Memory B cell (primary cell): ENCODE measurements around the gene ARHGAP25.
A peak's percentile ranks its signal among the peaks of the same experiment; 100 is the strongest.
"Not testable (repeated sequence)": the region's sequence is repeated elsewhere in the genome, so short reads cannot be mapped to it uniquely, and the experiment has no call there.

Experiments used
- ATAC-seq: fragments of 150-1000 bp; cut with Tn5 transposase; 2 replicates; pipeline ENCODE4 v1.10.0; 2021; ENCODE audit warnings: low read depth, mild to moderate bottlenecking, moderate library complexity
- DNase-seq, 2 donors: peaks; one replicate each; pipeline ENCODE4 v3.0.0; 2022; ENCODE audit warnings: low spot score in 2 of 2
- H3K27ac Mint-ChIP-seq: one replicate; pipeline ENCODE4 v1.8.0; 2022; ENCODE audit warnings: mild to moderate bottlenecking, moderate library complexity, mixed read lengths
- H3K27me3 Mint-ChIP-seq: one replicate; pipeline ENCODE4 v1.8.0; 2022; ENCODE audit warnings: mixed read lengths
- H3K36me3 Mint-ChIP-seq: one replicate; pipeline ENCODE4 v1.8.0; 2022; ENCODE audit warnings: mild to moderate bottlenecking, mixed read lengths
- H3K4me1 Mint-ChIP-seq: one replicate; pipeline ENCODE4 v1.8.0; 2022; ENCODE audit warnings: mixed read lengths
- H3K4me3 Mint-ChIP-seq: one replicate; pipeline ENCODE4 v1.8.0; 2022; ENCODE audit warnings: mild to moderate bottlenecking, moderate library complexity, mixed read lengths
- H3K9me3 Mint-ChIP-seq: one replicate; pipeline ENCODE4 v1.8.0; 2022; ENCODE audit warnings: mixed read lengths

ARHGAP25 gene

GRCh38 chr2:68796295-68796905 lies 61.8 kb downstream of the ARHGAP25 start:
- Mint-ChIP-seq H3K4me1 (peaks cover 66% of the 10 kb centered on the region), H3K27me3 (no peaks in the 10 kb centered on the region), H3K4me3 (peak overlapping the region; percentile 67), H3K27ac (no peak overlapping the region), H3K36me3 (peaks cover 62% of the 10 kb centered on the region), H3K9me3 (peaks cover 2% of the 10 kb centered on the region)
- ATAC-seq (peak; percentile 80), DNase-seq (no peak)

- Mint-ChIP-seq H3K27me3 (no peaks in the 10 kb centered on the region), H3K4me1 (peaks cover 50% of the 10 kb centered on the region), H3K36me3 (peaks cover 51% of the 10 kb centered on the region), H3K4me3 (no peak overlapping the region), H3K27ac (peak overlapping the region; percentile 89), H3K9me3 (peaks cover 2% of the 10 kb centered on the region)
- DNase-seq: no peak
- no peak for ATAC-seq
These were observed 64.0 kb downstream of the ARHGAP25 start for GRCh38 chr2:68798569-68798968.

GRCh38 chr2:68799140-68800026 lies 64.8 kb downstream of the ARHGAP25 start:
- Mint-ChIP-seq H3K4me3 (no peak overlapping the region), H3K27me3 (no peaks in the 10 kb centered on the region), H3K9me3 (peaks cover 2% of the 10 kb centered on the region), H3K27ac (peak overlapping the region; percentile 89), H3K36me3 (peaks cover 47% of the 10 kb centered on the region), H3K4me1 (peaks cover 47% of the 10 kb centered on the region)
- no peak for ATAC-seq
- DNase-seq: no peak

GRCh38 chr2:68800027-68800401 lies 65.4 kb downstream of the ARHGAP25 start:
- no peak for ATAC-seq
- peaks cover 45% of the 10 kb centered on the region for H3K36me3 Mint-ChIP-seq
- H3K9me3 Mint-ChIP-seq: peaks cover 2% of the 10 kb centered on the region
- H3K4me1 Mint-ChIP-seq: peaks cover 44% of the 10 kb centered on the region
- peak overlapping the region; percentile 89 for H3K27ac Mint-ChIP-seq
- DNase-seq: no peak
- H3K27me3 Mint-ChIP-seq: no peaks in the 10 kb centered on the region
- no peak overlapping the region for H3K4me3 Mint-ChIP-seq

GRCh38 chr2:68800517-68800916 lies 65.9 kb downstream of the ARHGAP25 start:
- H3K27me3 Mint-ChIP-seq: no peaks in the 10 kb centered on the region
- H3K27ac Mint-ChIP-seq: peak overlapping the region; percentile 89
- peaks cover 41% of the 10 kb centered on the region for H3K4me1 Mint-ChIP-seq
- H3K4me3 Mint-ChIP-seq: no peak overlapping the region
- DNase-seq (no peak), ATAC-seq (no peak)
- H3K36me3 Mint-ChIP-seq: peaks cover 46% of the 10 kb centered on the region
- H3K9me3 Mint-ChIP-seq: peaks cover 2% of the 10 kb centered on the region

GRCh38 chr2:68802161-68802560 lies 67.5 kb downstream of the ARHGAP25 start:
- not testable (repeated sequence) for ATAC-seq
- peaks cover 34% of the 10 kb centered on the region for H3K4me1 Mint-ChIP-seq

GRCh38 chr2:68805025-68805424 lies 70.4 kb downstream of the ARHGAP25 start:
- Mint-ChIP-seq H3K27ac (no peak overlapping the region), H3K36me3 (peaks cover 41% of the 10 kb centered on the region), H3K9me3 (no peaks in the 10 kb centered on the region), H3K4me1 (peaks cover 30% of the 10 kb centered on the region), H3K27me3 (no peaks in the 10 kb centered on the region), H3K4me3 (no peak overlapping the region)
- DNase-seq (no peak), ATAC-seq (no peak)

More at GRCh38 chr2:68802161-68802560, 67.5 kb downstream of the ARHGAP25 start:
- H3K4me3 Mint-ChIP-seq, DNase-seq, H3K9me3 Mint-ChIP-seq, H3K27ac Mint-ChIP-seq, H3K27me3 Mint-ChIP-seq: not testable (repeated sequence)
- peaks cover 43% of the 10 kb centered on the region for H3K36me3 Mint-ChIP-seq

GRCh38 chr2:68806511-68807109 lies 72.0 kb downstream of the ARHGAP25 start:
- Mint-ChIP-seq H3K27ac (peak overlapping the region; percentile 91), H3K27me3 (no peaks in the 10 kb centered on the region), H3K36me3 (peaks cover 34% of the 10 kb centered on the region), H3K9me3 (no peaks in the 10 kb centered on the region), H3K4me1 (peaks cover 21% of the 10 kb centered on the region), H3K4me3 (no peak overlapping the region)
- DNase-seq (no peak), ATAC-seq (no peak)

GRCh38 chr2:68807821-68808266 lies 73.2 kb downstream of the ARHGAP25 start:
- DNase-seq: no peak
- H3K27ac Mint-ChIP-seq: peak overlapping the region; percentile 91
- H3K4me1 Mint-ChIP-seq: peaks cover 29% of the 10 kb centered on the region
- no peak for ATAC-seq
- no peaks in the 10 kb centered on the region for H3K27me3 Mint-ChIP-seq
- H3K4me3 Mint-ChIP-seq: no peak overlapping the region
- no peaks in the 10 kb centered on the region for H3K9me3 Mint-ChIP-seq
- peaks cover 44% of the 10 kb centered on the region for H3K36me3 Mint-ChIP-seq

GRCh38 chr2:68809324-68810240 lies 75.0 kb downstream of the ARHGAP25 start:
- Mint-ChIP-seq H3K27ac (peak overlapping the region; percentile 91), H3K9me3 (no peaks in the 10 kb centered on the region), H3K4me1 (peaks cover 30% of the 10 kb centered on the region), H3K4me3 (no peak overlapping the region), H3K27me3 (no peaks in the 10 kb centered on the region), H3K36me3 (peaks cover 48% of the 10 kb centered on the region)
- DNase-seq: no peak
- peak; percentile 79 for ATAC-seq

GRCh38 chr2:68811364-68811763 lies 76.8 kb downstream of the ARHGAP25 start:
- no peak for ATAC-seq
- Mint-ChIP-seq H3K36me3 (peaks cover 45% of the 10 kb centered on the region), H3K27me3 (no peaks in the 10 kb centered on the region), H3K27ac (peak overlapping the region; percentile 91), H3K4me1 (peaks cover 25% of the 10 kb centered on the region), H3K4me3 (no peak overlapping the region), H3K9me3 (no peaks in the 10 kb centered on the region)
- no peak for DNase-seq

- Mint-ChIP-seq H3K9me3 (no peaks in the 10 kb centered on the region), H3K36me3 (peaks cover 44% of the 10 kb centered on the region), H3K27me3 (no peaks in the 10 kb centered on the region), H3K4me1 (peaks cover 25% of the 10 kb centered on the region), H3K27ac (peak overlapping the region; percentile 88), H3K4me3 (no peak overlapping the region)
- ATAC-seq (no peak), DNase-seq (no peak)
These were observed 77.6 kb downstream of the ARHGAP25 start for GRCh38 chr2:68812251-68812650.

GRCh38 chr2:68813596-68813995 lies 79.0 kb downstream of the ARHGAP25 start:
- Mint-ChIP-seq H3K27ac (peak overlapping the region; percentile 1), H3K9me3 (no peaks in the 10 kb centered on the region), H3K4me1 (peaks cover 24% of the 10 kb centered on the region), H3K4me3 (no peak overlapping the region), H3K36me3 (peaks cover 45% of the 10 kb centered on the region), H3K27me3 (no peaks in the 10 kb centered on the region)
- DNase-seq (no peak), ATAC-seq (no peak)
